GM21528 (cell line): Measurements from ENCODE around the gene CENPU.

Source experiments
- ATAC-seq: cut with Tn5 transposase; IDR thresholded peaks from one replicate; pipeline ENCODE4 v1.9.1; 2021; ENCODE audit warnings: mild to moderate bottlenecking, moderate library complexity; ENCODE audit not compliant: unreplicated experiment, low FRiP score

The CENPU gene

DNA sequence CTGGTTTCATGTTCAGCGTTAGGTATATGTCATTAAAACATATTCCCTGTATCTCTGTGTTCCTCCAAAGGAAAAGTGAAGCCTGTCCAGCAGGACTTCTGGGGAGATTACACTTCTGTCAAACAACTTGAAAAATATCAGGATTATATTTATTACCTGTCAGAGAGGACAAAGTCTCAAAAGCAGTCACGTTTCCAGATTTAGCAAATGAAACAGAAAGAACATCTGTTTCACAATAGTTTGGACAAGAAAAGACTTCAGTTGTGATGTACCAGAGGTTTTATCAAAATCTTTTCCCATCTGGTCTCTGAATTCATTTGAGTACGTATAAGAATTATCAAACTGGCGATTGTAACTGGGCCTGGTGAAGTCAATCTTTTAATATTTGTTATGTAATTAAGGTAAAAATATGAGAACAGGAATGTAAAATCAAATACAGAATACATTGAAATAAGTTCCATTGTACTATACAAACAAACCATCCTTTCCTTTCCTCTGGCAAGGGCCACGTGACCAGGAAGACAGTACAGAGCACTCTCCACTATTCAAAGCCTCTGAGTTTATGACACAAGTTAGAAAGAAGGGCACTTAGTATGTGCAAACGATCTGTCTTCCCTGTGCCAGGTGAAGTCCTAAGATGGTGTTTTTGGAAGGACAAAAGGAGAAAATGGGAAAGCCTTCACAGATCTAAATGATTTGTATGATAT, 87.8 kb downstream of the CENPU start:
- ATAC-seq: no peak

DNA sequence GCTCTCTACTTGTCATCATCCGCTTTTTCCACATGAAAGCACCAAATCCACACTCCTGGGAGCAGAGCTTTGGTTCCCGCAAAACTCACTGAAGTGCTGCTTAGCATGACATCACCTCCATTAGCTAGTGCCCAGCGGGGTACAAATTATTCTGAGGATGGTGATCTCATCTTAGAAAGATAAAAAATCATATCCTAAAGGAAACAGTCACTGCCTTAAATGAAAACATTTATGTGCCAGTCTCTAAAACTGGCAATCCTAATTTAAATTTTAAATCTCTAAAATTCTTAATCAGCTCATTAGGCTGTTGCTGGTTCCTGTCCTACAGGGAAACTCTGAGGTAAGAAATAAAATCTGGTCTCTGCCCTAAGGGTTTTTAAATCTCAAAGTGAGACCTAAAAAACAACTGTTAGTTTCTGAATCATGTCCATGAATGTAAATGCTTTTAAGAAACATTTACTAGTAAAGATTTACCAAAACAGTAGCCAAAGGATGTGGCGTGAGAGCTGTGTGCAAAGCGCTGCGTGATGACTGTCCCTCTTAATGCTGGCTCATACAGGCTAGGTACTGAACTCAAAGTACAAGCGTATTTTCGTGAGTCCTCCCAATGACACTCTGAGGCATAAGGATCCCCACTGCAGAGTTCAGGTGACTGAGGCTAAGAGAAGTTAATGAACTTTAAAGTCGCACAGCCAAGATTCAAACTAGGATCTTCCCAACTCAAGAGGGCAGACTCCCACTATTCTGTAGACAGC, 89.2 kb downstream of the CENPU start:
- no peak for ATAC-seq
